Activated CD4-positive, CD25-positive, alpha-beta regulatory T cell treated with anti-CD3 and anti-CD28 coated beads, Interleukin-2, amount 50 U/mL, for 24 hours (primary cell): Measurements from ENCODE around the gene CELA2B.
"Not testable (repeated sequence)": the region's sequence is repeated elsewhere in the genome, so short reads cannot be mapped to it uniquely, and the experiment has no call there.

Experiments used
- ATAC-seq, 2 donors: fragments of 150-1000 bp; cut with Tn5 transposase; one replicate each; pipeline ENCODE4 v1.10.0; 2021; ENCODE audit warnings: mild to moderate bottlenecking in 1 of 2, moderate library complexity in 1 of 2

The CELA2B gene

GRCh38 chr1:15445390-15446122 lies 30.3 kb upstream of the CELA2B start:
- no peak for ATAC-seq

- ATAC-seq: no peak
These were observed 29.7 kb upstream of the CELA2B start for GRCh38 chr1:15446212-15446611.

- no peak for ATAC-seq
These were observed 26.9 kb upstream of the CELA2B start for GRCh38 chr1:15448877-15449462.

GRCh38 chr1:15449567-15449966 lies 26.3 kb upstream of the CELA2B start:
- ATAC-seq: no peak

- no peak for ATAC-seq
These were observed 24.7 kb upstream of the CELA2B start for GRCh38 chr1:15451014-15451722.

- no peak for ATAC-seq
These were observed 23.7 kb upstream of the CELA2B start for GRCh38 chr1:15452216-15452615.

GRCh38 chr1:15452866-15453571 lies 22.9 kb upstream of the CELA2B start:
- no peak for ATAC-seq

GRCh38 chr1:15453734-15454133 lies 22.2 kb upstream of the CELA2B start:
- ATAC-seq: no peak

GRCh38 chr1:15454256-15454655 lies 21.6 kb upstream of the CELA2B start:
- no peak for ATAC-seq

GRCh38 chr1:15455522-15455921 lies 20.4 kb upstream of the CELA2B start:
- no peak for ATAC-seq

- no peak for ATAC-seq
These were observed 19.5 kb upstream of the CELA2B start, which contains the start of gene CELA2A for GRCh38 chr1:15456313-15456954. CELA2A (plus strand) TSS chr1:15456732; CDS start chr1:15456754, 22 bp downstream.

GRCh38 chr1:15457585-15457984 lies 18.3 kb upstream of the CELA2B start:
- ATAC-seq: no peak

- ATAC-seq: not testable (repeated sequence)
These were observed 17.5 kb upstream of the CELA2B start for GRCh38 chr1:15458388-15458787.

- no peak for ATAC-seq
These were observed 15.9 kb upstream of the CELA2B start for GRCh38 chr1:15459771-15460707.

- ATAC-seq: no peak
These were observed 15.2 kb upstream of the CELA2B start for GRCh38 chr1:15460708-15461095.

- not testable (repeated sequence) for ATAC-seq
These were observed 12.7 kb upstream of the CELA2B start for GRCh38 chr1:15463064-15463800.

GRCh38 chr1:15463926-15464322 lies 12.0 kb upstream of the CELA2B start:
- ATAC-seq: not testable (repeated sequence)

- no peak for ATAC-seq
These were observed 10.2 kb upstream of the CELA2B start for GRCh38 chr1:15465674-15466073.

- not testable (repeated sequence) for ATAC-seq
These were observed 8.8 kb upstream of the CELA2B start for GRCh38 chr1:15466955-15467625.

- no peak for ATAC-seq
These were observed 7.8 kb upstream of the CELA2B start for GRCh38 chr1:15468145-15468544.
